CD14-positive monocyte (primary cell): ENCODE measurements around the gene XRCC4. TPM values are rescaled to one million over a fixed set of nuclear protein-coding genes. Genes with fewer than 3 reads are reported as not detected.

Experiments
- DNase-seq, 3 donors: peaks; one replicate each; pipeline ENCODE4 v3.0.0-alpha.2; 2011 to 2022
- H2AFZ ChIP-seq: 2 replicates; pipeline ENCODE4 v1.6.0; 2012; ENCODE audit warnings: mild to moderate bottlenecking, low read depth, low read length, inconsistent platforms; ENCODE audit not compliant: insufficient read depth, poor library complexity, severe bottlenecking
- H3K27ac ChIP-seq, 2 donors: 1 replicate in 1 of 2; 2 replicates in 1 of 2; pipeline ENCODE4 v1.5.1; 2012 to 2013; ENCODE audit warnings: low read length in 2 of 2, control low read depth in 1 of 2, inconsistent platforms in 1 of 2, low read depth in 1 of 2, mild to moderate bottlenecking in 1 of 2
- H3K27me3 ChIP-seq, 2 donors: one replicate each; pipeline versions ENCODE4 v1.6.0 to v1.6.1; 2011 to 2013; ENCODE audit warnings: low read length in 2 of 2; ENCODE audit not compliant: control insufficient read depth in 2 of 2, insufficient read depth in 2 of 2
- H3K36me3 ChIP-seq, 2 donors: replicated peaks in 1 of 2; 1 replicate in 1 of 2; 2 replicates in 1 of 2; pipeline versions ENCODE4 v1.5.1 to v1.6.1; 2012 to 2013; ENCODE audit warnings: low read length in 2 of 2, control low read depth in 1 of 2, inconsistent platforms in 1 of 2, mild to moderate bottlenecking in 1 of 2; ENCODE audit not compliant: insufficient read depth in 2 of 2, control insufficient read depth in 1 of 2
- H3K4me1 ChIP-seq, 2 donors: 1 replicate in 1 of 2; 2 replicates in 1 of 2; pipeline versions ENCODE4 v1.5.1 to v1.6.1; 2012 to 2013; ENCODE audit warnings: low read length in 2 of 2, control low read depth in 1 of 2, inconsistent platforms in 1 of 2, mild to moderate bottlenecking in 1 of 2, moderate library complexity in 1 of 2; ENCODE audit not compliant: insufficient read depth in 2 of 2, control insufficient read depth in 1 of 2
- H3K4me2 ChIP-seq: replicated peaks from 2 replicates; pipeline ENCODE3; 2012; ENCODE audit warnings: low read length, moderate library complexity, mild to moderate bottlenecking; ENCODE audit not compliant: poor library complexity, severe bottlenecking; ENCODE audit errors: extremely low read depth
- H3K4me3 ChIP-seq, 3 experiments: fragments of 200-600 bp in 1 of 3; sonication (generic) in 1 of 3; replicated peaks in 1 of 3; 1 replicate in 2 of 3; 2 replicates in 1 of 3; pipeline ENCODE4 v1.5.1; 2011 to 2013; ENCODE audit warnings: low read length in 3 of 3, mild to moderate bottlenecking in 3 of 3, control low read depth in 2 of 3, low read depth in 2 of 3, inconsistent platforms in 1 of 3, moderate library complexity in 1 of 3
- H3K79me2 ChIP-seq: 2 replicates; pipeline ENCODE4 v1.6.0; 2012; ENCODE audit warnings: mild to moderate bottlenecking, control low read depth, inconsistent platforms, low read length, moderate library complexity; ENCODE audit not compliant: insufficient read depth
- H3K9ac ChIP-seq: 2 replicates; pipeline ENCODE4 v1.6.0; 2017; ENCODE audit warnings: low read length, mild to moderate bottlenecking; ENCODE audit not compliant: insufficient read depth, poor library complexity, severe bottlenecking
- H3K9me3 ChIP-seq, 2 donors: replicated peaks in 1 of 2; 1 replicate in 1 of 2; 2 replicates in 1 of 2; pipeline versions ENCODE4 v1.5.1 to v1.6.1; 2012 to 2013; ENCODE audit warnings: low read length in 2 of 2, control low read depth in 1 of 2; ENCODE audit not compliant: control insufficient read depth in 1 of 2, insufficient read depth in 1 of 2
- H4K20me1 ChIP-seq: 2 replicates; pipeline ENCODE4 v1.6.0; 2012; ENCODE audit warnings: mild to moderate bottlenecking, low read length, control low read depth, moderate library complexity; ENCODE audit not compliant: insufficient read depth
- H3K27ac Mint-ChIP-seq, 7 donors: one replicate each; pipeline ENCODE4 v1.8.0; 2020; ENCODE audit warnings: mild to moderate bottlenecking in 7 of 7, mixed read lengths in 7 of 7, moderate library complexity in 6 of 7, inconsistent platforms in 2 of 7
- H3K27me3 Mint-ChIP-seq, 3 donors: one replicate each; pipeline ENCODE4 v1.8.0; 2021 to 2022; ENCODE audit warnings: low read depth in 3 of 3, mild to moderate bottlenecking in 3 of 3, mixed read lengths in 3 of 3, moderate library complexity in 3 of 3, inconsistent platforms in 1 of 3
- H3K36me3 Mint-ChIP-seq, 2 donors: one replicate each; pipeline ENCODE4 v1.8.0; 2020; ENCODE audit warnings: mixed read lengths in 2 of 2, inconsistent platforms in 1 of 2, mild to moderate bottlenecking in 1 of 2
- H3K4me1 Mint-ChIP-seq: one replicate; pipeline ENCODE4 v1.8.0; 2020; ENCODE audit warnings: mild to moderate bottlenecking, mixed read lengths
- H3K4me3 Mint-ChIP-seq, 2 donors: one replicate each; pipeline ENCODE4 v1.8.0; 2020; ENCODE audit warnings: mild to moderate bottlenecking in 2 of 2, mixed read lengths in 2 of 2, moderate library complexity in 1 of 2
- H3K9me3 Mint-ChIP-seq, 7 donors: one replicate each; pipeline ENCODE4 v1.8.0; 2020 to 2022; ENCODE audit warnings: mixed read lengths in 7 of 7, mild to moderate bottlenecking in 6 of 7, moderate library complexity in 6 of 7, inconsistent platforms in 2 of 7
- WGBS: methylation state at CpG from one replicate; pipeline ENCODE4 v1.1.5; 2013; ENCODE audit warnings: missing lambda C conversion rate; ENCODE audit not compliant: insufficient coverage; 5-methylcytosine and 5-hydroxymethylcytosine counted together
- intact Hi-C, 2 donors: fragments of 100-400 bp; cut with micrococcal nuclease; formaldehyde crosslinking; loops; one replicate each; pipeline versions ENCODE4 v1.15.0 to v1.15.1; 2023
- polyA plus RNA-seq, 3 donors: library from polyadenylated mRNA; depleted of rRNA in 1 of 3; unstranded in 2 of 3; stranded (reverse) in 1 of 3; fragments of 300-500 nt in 2 of 3; fragments of >200 nt in 1 of 3; fragmentation: Illumina TruSeq in 2 of 3; gene quantifications; 1 replicate in 2 of 3; 2 replicates in 1 of 3; pipeline ENCODE4 v1.2.3, GENCODE V29; 2012 to 2021
- TF ChIP-seq, protein P1 (sequence below): fragments of 200-600 bp; IDR thresholded peaks from one replicate; pipeline ENCODE4 v1.8.0; 2022; ENCODE audit warnings: antibody characterized with exemption, mild to moderate bottlenecking

XRCC4 gene
- polyA plus RNA-seq, 3 donors, result 4.0 to 21.8 (median 16.3) TPM

DNA sequence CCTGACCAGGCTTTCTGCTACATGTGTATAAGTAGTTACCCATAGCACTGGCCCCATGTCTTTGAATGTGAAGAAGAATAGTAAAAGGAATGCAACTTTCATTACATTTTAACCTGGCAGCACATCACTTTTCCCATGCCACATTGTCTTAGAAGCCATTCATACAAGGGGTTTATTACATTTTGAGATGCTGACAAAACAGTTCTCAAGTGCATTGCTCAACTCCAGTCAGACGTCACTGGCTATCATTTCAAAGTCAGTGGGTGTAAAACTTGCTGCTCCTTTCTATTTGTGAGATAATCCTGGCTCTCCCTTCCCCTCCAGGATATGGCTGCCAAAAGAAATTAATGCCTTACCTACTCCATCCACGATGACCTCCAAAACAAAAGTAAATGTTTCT is 297.2 kb downstream of the XRCC4 start:
- H3K9ac ChIP-seq, result no peak overlapping the region
- no peaks in the 10 kb centered on the region for H3K9me3 ChIP-seq
- H3K79me2 ChIP-seq, result peaks cover 6% of the 10 kb centered on the region
- Mint-ChIP-seq H3K4me1 (peaks cover 68% of the 10 kb centered on the region), H3K27me3 (peaks cover 0 to 2% (median 0%) of the 10 kb centered on the region in 3 donors), H3K4me3 (no peak overlapping the region), H3K36me3 (peaks cover 12 to 13% of the 10 kb centered on the region in 2 donors), H3K9me3 (peaks cover 3 to 11% (median 4%) of the 10 kb centered on the region in 7 donors), H3K27ac (peak overlapping the region; percentile 82 to 96 (median 92))
- peak; percentile 40 to 50 (median 49) for DNase-seq
- intact Hi-C loops, result loop anchor here in 1 of 2 donors (5.0 kb wide), 1 partner anchor 62 kb away; no protein-coding TSS in a partner anchor
- H2AFZ ChIP-seq, result no peak overlapping the region
- H3K4me3 ChIP-seq, result no peak overlapping the region
- no peaks in the 10 kb centered on the region for H3K27me3 ChIP-seq
- 0% methylated on average over 1 of the region's 2 CpGs for WGBS
- peaks cover 72 to 75% of the 10 kb centered on the region in 2 donors for H3K4me1 ChIP-seq
- H3K27ac ChIP-seq, result peak overlapping the region in 1 of 2 donors; percentile 80
- no peak overlapping the region for H3K4me2 ChIP-seq
- TF ChIP-seq, protein P1, sequence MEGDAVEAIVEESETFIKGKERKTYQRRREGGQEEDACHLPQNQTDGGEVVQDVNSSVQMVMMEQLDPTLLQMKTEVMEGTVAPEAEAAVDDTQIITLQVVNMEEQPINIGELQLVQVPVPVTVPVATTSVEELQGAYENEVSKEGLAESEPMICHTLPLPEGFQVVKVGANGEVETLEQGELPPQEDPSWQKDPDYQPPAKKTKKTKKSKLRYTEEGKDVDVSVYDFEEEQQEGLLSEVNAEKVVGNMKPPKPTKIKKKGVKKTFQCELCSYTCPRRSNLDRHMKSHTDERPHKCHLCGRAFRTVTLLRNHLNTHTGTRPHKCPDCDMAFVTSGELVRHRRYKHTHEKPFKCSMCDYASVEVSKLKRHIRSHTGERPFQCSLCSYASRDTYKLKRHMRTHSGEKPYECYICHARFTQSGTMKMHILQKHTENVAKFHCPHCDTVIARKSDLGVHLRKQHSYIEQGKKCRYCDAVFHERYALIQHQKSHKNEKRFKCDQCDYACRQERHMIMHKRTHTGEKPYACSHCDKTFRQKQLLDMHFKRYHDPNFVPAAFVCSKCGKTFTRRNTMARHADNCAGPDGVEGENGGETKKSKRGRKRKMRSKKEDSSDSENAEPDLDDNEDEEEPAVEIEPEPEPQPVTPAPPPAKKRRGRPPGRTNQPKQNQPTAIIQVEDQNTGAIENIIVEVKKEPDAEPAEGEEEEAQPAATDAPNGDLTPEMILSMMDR, result no peak
- no peaks in the 10 kb centered on the region for H3K36me3 ChIP-seq
- H4K20me1 ChIP-seq, result no peaks in the 10 kb centered on the region

DNA sequence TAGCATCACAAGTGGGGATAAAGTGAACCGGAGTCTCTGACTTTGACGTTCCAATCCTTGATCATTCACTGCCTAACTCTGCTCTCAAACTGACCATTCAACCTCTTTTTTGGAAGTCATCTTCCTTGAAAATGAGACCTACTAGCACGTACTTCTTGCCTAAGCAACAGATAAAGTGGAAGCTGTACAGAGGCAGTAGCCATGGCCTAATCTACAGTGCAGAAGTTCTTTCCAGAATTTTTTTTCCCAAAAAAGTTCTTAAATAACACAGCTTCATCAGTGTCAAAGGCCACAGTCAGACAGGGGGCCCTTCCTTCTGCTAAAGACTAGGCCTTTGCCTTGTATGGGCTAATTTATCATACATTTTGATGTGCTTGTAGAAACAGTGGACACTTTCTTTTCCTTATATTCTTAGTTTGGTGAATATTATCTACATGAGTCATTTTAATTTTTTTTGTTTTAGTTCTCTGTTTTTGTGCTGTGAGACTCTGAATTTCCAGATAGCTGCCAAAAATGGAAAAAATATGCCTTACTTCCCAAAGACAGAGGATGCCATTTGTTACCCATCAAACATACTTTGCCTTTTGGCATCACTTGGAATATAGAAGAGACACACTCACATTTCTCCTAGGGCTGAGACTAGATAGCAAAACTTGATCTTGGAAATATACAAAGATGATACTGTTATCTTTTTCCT is 297.9 kb downstream of the XRCC4 start:
- Histone ChIP-seq H2AFZ (no peak overlapping the region), H3K4me3 (no peak overlapping the region), H3K27me3 (no peaks in the 10 kb centered on the region), H3K79me2 (peaks cover 6% of the 10 kb centered on the region), H3K4me1 (peaks cover 72 to 75% of the 10 kb centered on the region in 2 donors), H4K20me1 (no peaks in the 10 kb centered on the region), H3K9me3 (no peaks in the 10 kb centered on the region), H3K9ac (no peak overlapping the region), H3K4me2 (no peak overlapping the region), H3K36me3 (no peaks in the 10 kb centered on the region), H3K27ac (peak overlapping the region in 1 of 2 donors; percentile 80)
- peak overlapping the region; percentile 82 to 96 (median 92) for H3K27ac Mint-ChIP-seq
- peaks cover 12 to 13% of the 10 kb centered on the region in 2 donors for H3K36me3 Mint-ChIP-seq
- H3K9me3 Mint-ChIP-seq, result peaks cover 3 to 11% (median 4%) of the 10 kb centered on the region in 7 donors
- peaks cover 0 to 2% (median 0%) of the 10 kb centered on the region in 3 donors for H3K27me3 Mint-ChIP-seq
- intact Hi-C loops, result no loop called here
- H3K4me3 Mint-ChIP-seq, result no peak overlapping the region
- WGBS, result 0% methylated on average over 1 of the region's 3 CpGs
- TF ChIP-seq, protein P1, result no peak
- H3K4me1 Mint-ChIP-seq, result peaks cover 68% of the 10 kb centered on the region
- no peak for DNase-seq
